ENCODE measurements around the gene PCBD1.

GRCh38 chr10:70851597-70852475 lies 36.5 kb downstream of the PCBD1 start:
- TF ChIP-seq EP300 (IDR thresholded peaks at IDR 0.05) = no peak
- TF ChIP-seq CTCF (IDR thresholded peaks at IDR 0.05) = no peak
